Mesenchymal stem cell (in vitro differentiated cells and primary cell): ENCODE results near the gene ZFP57.

ENCODE experiments used
- DNase-seq: peaks from one replicate; pipeline ENCODE4 v3.0.0-alpha.2; 2013
- H2AFZ ChIP-seq: one replicate; pipeline ENCODE4 v1.6.1; 2013; ENCODE audit warnings: low read depth, mild to moderate bottlenecking, control low read depth, inconsistent platforms, low read length, moderate library complexity
- H2AK5ac ChIP-seq: 2 replicates; pipeline ENCODE4 v1.6.1; 2013; ENCODE audit warnings: low read length, moderate library complexity, mild to moderate bottlenecking, inconsistent platforms; ENCODE audit not compliant: severe bottlenecking
- H2BK120ac ChIP-seq: one replicate; pipeline ENCODE4 v1.6.1; 2013; ENCODE audit warnings: low read depth, mild to moderate bottlenecking, inconsistent platforms, low read length, moderate library complexity
- H2BK12ac ChIP-seq, 2 experiments: one replicate each; pipeline ENCODE4 v1.6.1; 2013; ENCODE audit warnings: inconsistent platforms in 2 of 2, low read length in 2 of 2, mild to moderate bottlenecking in 2 of 2, moderate library complexity in 2 of 2, control low read depth in 1 of 2
- H2BK15ac ChIP-seq: one replicate; pipeline ENCODE4 v1.6.1; 2013; ENCODE audit warnings: mild to moderate bottlenecking, low read depth, inconsistent platforms; ENCODE audit not compliant: poor library complexity, severe bottlenecking
- H2BK5ac ChIP-seq: 2 replicates; pipeline ENCODE4 v1.6.1; 2013; ENCODE audit warnings: low read depth, mild to moderate bottlenecking, low read length, control low read depth, inconsistent platforms; ENCODE audit not compliant: poor library complexity, severe bottlenecking
- H3K14ac ChIP-seq, 2 experiments: one replicate each; pipeline ENCODE4 v1.6.1; 2013; ENCODE audit warnings: inconsistent platforms in 2 of 2, low read length in 2 of 2, control low read depth in 1 of 2, mild to moderate bottlenecking in 1 of 2, moderate library complexity in 1 of 2
- H3K18ac ChIP-seq, 2 experiments: one replicate each; pipeline ENCODE4 v1.6.1; 2013; ENCODE audit warnings: inconsistent platforms in 2 of 2, low read length in 2 of 2, control low read depth in 1 of 2, low read depth in 1 of 2, mild to moderate bottlenecking in 1 of 2
- H3K23ac ChIP-seq, 2 experiments: one replicate each; pipeline ENCODE4 v1.6.1; 2013; ENCODE audit warnings: inconsistent platforms in 2 of 2, low read length in 2 of 2, mild to moderate bottlenecking in 2 of 2, moderate library complexity in 2 of 2, control low read depth in 1 of 2
- H3K27ac ChIP-seq: 2 replicates; pipeline ENCODE4 v1.5.1; 2013; ENCODE audit warnings: mild to moderate bottlenecking, moderate library complexity, low read length, control low read depth, inconsistent platforms; ENCODE audit not compliant: poor library complexity, severe bottlenecking
- H3K27me3 ChIP-seq, 2 experiments: 2 replicates each; pipeline versions ENCODE4 v1.6.1 to v1.7.0; 2013; ENCODE audit warnings: low read length in 2 of 2, mild to moderate bottlenecking in 2 of 2, moderate library complexity in 2 of 2, control low read depth in 1 of 2, inconsistent platforms in 1 of 2; ENCODE audit not compliant: control insufficient read depth in 1 of 2, insufficient read depth in 1 of 2
- H3K36me3 ChIP-seq, 2 experiments: 2 replicates each; pipeline versions ENCODE4 v1.6.1 to v1.7.0; 2013; ENCODE audit warnings: low read length in 2 of 2, control low read depth in 1 of 2, inconsistent platforms in 1 of 2, low read depth in 1 of 2, mild to moderate bottlenecking in 1 of 2; ENCODE audit not compliant: insufficient read depth in 2 of 2, control insufficient read depth in 1 of 2
- H3K4ac ChIP-seq, 2 experiments: one replicate each; pipeline ENCODE4 v1.6.1; 2013; ENCODE audit warnings: inconsistent platforms in 2 of 2, low read length in 2 of 2, mild to moderate bottlenecking in 2 of 2, moderate library complexity in 2 of 2, control low read depth in 1 of 2, low read depth in 1 of 2
- H3K4me1 ChIP-seq: 2 replicates; pipeline ENCODE4 v1.6.1; 2013; ENCODE audit warnings: low read depth, low read length, control low read depth; ENCODE audit not compliant: control insufficient read depth, insufficient read depth
- H3K4me2 ChIP-seq: 2 replicates; pipeline ENCODE4 v1.6.1; 2013; ENCODE audit warnings: low read length, mild to moderate bottlenecking, inconsistent platforms; ENCODE audit not compliant: poor library complexity, severe bottlenecking
- H3K4me3 ChIP-seq, 2 experiments: 2 replicates each; pipeline versions ENCODE4 v1.5.1 to v1.7.0; 2013; ENCODE audit warnings: low read length in 2 of 2, mild to moderate bottlenecking in 2 of 2, control low read depth in 1 of 2, low read depth in 1 of 2; ENCODE audit not compliant: insufficient read depth in 1 of 2
- H3K79me1 ChIP-seq: replicated peaks from 2 replicates; pipeline ENCODE4 v1.6.1; 2013; ENCODE audit warnings: mild to moderate bottlenecking, control low read depth, low read length, inconsistent platforms; ENCODE audit not compliant: poor library complexity, severe bottlenecking
- H3K9ac ChIP-seq: 2 replicates; pipeline ENCODE4 v1.7.0; 2013; ENCODE audit warnings: mild to moderate bottlenecking, low read length, moderate library complexity
- H3K9me3 ChIP-seq: 2 replicates; pipeline ENCODE4 v1.7.0; 2013; ENCODE audit warnings: mild to moderate bottlenecking, low read length; ENCODE audit not compliant: control insufficient read depth
- H4K8ac ChIP-seq: one replicate; pipeline ENCODE4 v1.6.1; 2013; ENCODE audit warnings: inconsistent platforms, mild to moderate bottlenecking, low read length, moderate library complexity
- H4K91ac ChIP-seq: one replicate; pipeline ENCODE4 v1.6.1; 2013; ENCODE audit warnings: mild to moderate bottlenecking, low read length, inconsistent platforms
- WGBS: methylation state at CpG from one replicate; pipeline ENCODE4 v1.1.7; 2013; ENCODE audit warnings: mixed read lengths; 5-methylcytosine and 5-hydroxymethylcytosine counted together

Gene ZFP57

GRCh38 chr6:29631860-29632731 is 48.9 kb downstream of the ZFP57 start:
- Histone ChIP-seq H3K14ac (peak overlapping the region in 1 of 2 experiments; percentile 73), H4K91ac (peak overlapping the region; percentile 59), H3K18ac (peak overlapping the region; percentile 66 to 78), H3K27ac (peak overlapping the region; percentile 6), H3K9me3 (no peaks in the 10 kb centered on the region), H2AFZ (peak overlapping the region; percentile 42), H2BK120ac (peak overlapping the region; percentile 24), H3K4me1 (peaks cover 24% of the 10 kb centered on the region), H3K9ac (peak overlapping the region; percentile 78), H3K79me1 (peaks cover 22% of the 10 kb centered on the region), H2AK5ac (no peak overlapping the region), H2BK12ac (peak overlapping the region; percentile 32 to 57), H2BK15ac (peak overlapping the region; percentile 68), H3K23ac (peak overlapping the region in 1 of 2 experiments; percentile 92), H3K4ac (peak overlapping the region in 1 of 2 experiments; percentile 71), H3K36me3 (peaks cover 0 to 4% of the 10 kb centered on the region in 2 experiments), H2BK5ac (no peak overlapping the region), H3K4me2 (peak overlapping the region; percentile 94), H3K4me3 (peak overlapping the region; percentile 79 to 89), H3K27me3 (no peaks in the 10 kb centered on the region), H4K8ac (peak overlapping the region; percentile 63)
- WGBS: 5% methylated on average over 19 of the region's 53 CpGs
- peak; percentile 74 for DNase-seq

GRCh38 chr6:29631209-29631810 is 49.6 kb downstream of the ZFP57 start:
- Histone ChIP-seq H2AFZ (no peak overlapping the region), H2BK5ac (no peak overlapping the region), H3K79me1 (peaks cover 28% of the 10 kb centered on the region), H3K27me3 (no peaks in the 10 kb centered on the region), H3K4me2 (peak overlapping the region; percentile 71), H3K4me1 (peaks cover 27% of the 10 kb centered on the region), H2BK15ac (no peak overlapping the region), H2AK5ac (no peak overlapping the region), H3K23ac (no peak overlapping the region), H2BK12ac (no peak overlapping the region), H3K9me3 (no peaks in the 10 kb centered on the region), H4K91ac (peak overlapping the region; percentile 45), H2BK120ac (no peak overlapping the region), H4K8ac (no peak overlapping the region), H3K4me3 (peak overlapping the region; percentile 49 to 89), H3K18ac (peak overlapping the region in 1 of 2 experiments; percentile 67), H3K36me3 (peaks cover 0 to 4% of the 10 kb centered on the region in 2 experiments), H3K4ac (no peak overlapping the region), H3K14ac (no peak overlapping the region), H3K9ac (no peak overlapping the region), H3K27ac (peak overlapping the region; percentile 27)
- 16% methylated on average over 13 of the region's 14 CpGs for WGBS
- DNase-seq: peak; percentile 58

DNA sequence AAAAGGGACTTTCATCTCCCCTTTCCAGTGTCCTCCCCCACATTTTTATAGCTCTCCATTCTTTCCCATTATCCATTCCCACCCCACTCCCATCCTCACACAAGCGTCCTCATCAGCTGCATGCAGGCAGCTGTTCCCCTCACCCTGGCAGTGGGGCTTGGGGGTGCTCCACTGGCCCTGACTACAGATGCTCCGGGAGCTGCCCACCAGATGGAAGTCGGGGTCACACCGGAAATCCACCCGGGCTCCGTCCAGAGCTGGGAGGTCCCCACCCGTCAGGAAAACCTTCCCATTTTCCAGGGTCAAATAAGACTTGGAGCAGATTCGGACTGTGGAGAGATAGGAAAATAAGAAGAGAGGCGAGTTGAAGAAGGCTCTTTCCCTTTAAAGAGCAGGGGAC is 50.6 kb downstream of the ZFP57 start:
- Histone ChIP-seq H3K4me1 (peaks cover 30% of the 10 kb centered on the region), H4K8ac (no peak overlapping the region), H3K23ac (no peak overlapping the region), H3K14ac (no peak overlapping the region), H2AK5ac (peak overlapping the region; percentile 47), H3K27me3 (no peaks in the 10 kb centered on the region), H4K91ac (no peak overlapping the region), H2BK12ac (no peak overlapping the region), H3K27ac (no peak overlapping the region), H2BK15ac (no peak overlapping the region), H2BK5ac (no peak overlapping the region), H3K4me2 (peak overlapping the region; percentile 41), H3K9ac (no peak overlapping the region), H3K4ac (no peak overlapping the region), H3K79me1 (peaks cover 30% of the 10 kb centered on the region), H3K18ac (no peak overlapping the region), H3K4me3 (no peak overlapping the region), H2AFZ (no peak overlapping the region), H2BK120ac (no peak overlapping the region), H3K9me3 (no peaks in the 10 kb centered on the region), H3K36me3 (peaks cover 0 to 4% of the 10 kb centered on the region in 2 experiments)
- WGBS: 73% methylated on average over 9 of the region's 9 CpGs
- no peak for DNase-seq

- H3K4me1 ChIP-seq: peaks cover 36% of the 10 kb centered on the region
- H3K27me3 ChIP-seq: no peaks in the 10 kb centered on the region
- H4K8ac ChIP-seq: no peak overlapping the region
- H3K4ac ChIP-seq: no peak overlapping the region
- no peak for DNase-seq
- no peaks in the 10 kb centered on the region for H3K9me3 ChIP-seq
- H3K27ac ChIP-seq: no peak overlapping the region
- H2BK120ac ChIP-seq: no peak overlapping the region
- no peak overlapping the region for H3K18ac ChIP-seq
- H3K4me3 ChIP-seq: no peak overlapping the region
- H2AFZ ChIP-seq: no peak overlapping the region
- 83% methylated on average over 1 of the region's 2 CpGs for WGBS
- no peak overlapping the region for H3K23ac ChIP-seq
- no peak overlapping the region for H2BK12ac ChIP-seq
- no peak overlapping the region for H2BK5ac ChIP-seq
- H3K9ac ChIP-seq: peak overlapping the region; percentile 87
- no peak overlapping the region for H4K91ac ChIP-seq
- no peak overlapping the region for H2BK15ac ChIP-seq
- no peak overlapping the region for H3K4me2 ChIP-seq
- H2AK5ac ChIP-seq: no peak overlapping the region
- H3K36me3 ChIP-seq: peaks cover 0 to 4% of the 10 kb centered on the region in 2 experiments
- H3K14ac ChIP-seq: no peak overlapping the region
- peaks cover 37% of the 10 kb centered on the region for H3K79me1 ChIP-seq
Observed at GRCh38 chr6:29629571-29629970, 51.4 kb downstream of the ZFP57 start.
